Thyroid gland (tissue), 4 donors: Measurements from ENCODE around the gene ASTL.

Experiments used
- POLR2A ChIP-seq, 2 donors: fragments of 450-650 bp; IDR thresholded peaks; one replicate each; pipeline ENCODE4 v1.6.1; 2017; ENCODE audit warnings: antibody characterized with exemption in 2 of 2, mild to moderate bottlenecking in 2 of 2, moderate library complexity in 1 of 2
- TF ChIP-seq, protein P1 (sequence below), 6 experiments: fragments of 200-600 bp in 3 of 6; fragments of 450-650 bp in 3 of 6; sonication (generic) in 3 of 6; IDR thresholded peaks; one replicate each; pipeline ENCODE4 v1.5.1; 2016 to 2019; ENCODE audit warnings: antibody characterized with exemption in 6 of 6, mild to moderate bottlenecking in 2 of 6, inconsistent platforms in 1 of 6, moderate library complexity in 1 of 6

DNA sequence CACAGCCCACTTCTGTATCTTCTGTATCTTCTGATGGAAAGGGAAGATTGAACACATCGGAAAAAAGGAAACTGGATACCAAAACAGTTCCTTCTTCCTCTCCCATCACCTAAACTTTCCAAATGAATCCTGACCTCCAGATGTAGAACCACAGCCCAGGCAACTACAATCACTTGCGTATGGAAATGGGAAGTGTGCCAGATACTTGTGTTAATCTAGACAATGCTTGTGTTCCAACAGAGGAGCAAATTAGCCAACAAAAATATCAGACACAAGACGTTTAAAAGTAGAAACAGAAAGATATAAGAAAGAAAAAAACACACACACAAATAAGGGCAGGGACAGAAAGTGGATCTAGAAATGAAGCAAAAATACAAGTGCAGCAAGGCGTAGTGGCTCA, 38.4 kb upstream of the ASTL start:
- no peak for TF ChIP-seq POLR2A (IDR thresholded peaks at IDR 0.05)
- TF ChIP-seq, protein P1, sequence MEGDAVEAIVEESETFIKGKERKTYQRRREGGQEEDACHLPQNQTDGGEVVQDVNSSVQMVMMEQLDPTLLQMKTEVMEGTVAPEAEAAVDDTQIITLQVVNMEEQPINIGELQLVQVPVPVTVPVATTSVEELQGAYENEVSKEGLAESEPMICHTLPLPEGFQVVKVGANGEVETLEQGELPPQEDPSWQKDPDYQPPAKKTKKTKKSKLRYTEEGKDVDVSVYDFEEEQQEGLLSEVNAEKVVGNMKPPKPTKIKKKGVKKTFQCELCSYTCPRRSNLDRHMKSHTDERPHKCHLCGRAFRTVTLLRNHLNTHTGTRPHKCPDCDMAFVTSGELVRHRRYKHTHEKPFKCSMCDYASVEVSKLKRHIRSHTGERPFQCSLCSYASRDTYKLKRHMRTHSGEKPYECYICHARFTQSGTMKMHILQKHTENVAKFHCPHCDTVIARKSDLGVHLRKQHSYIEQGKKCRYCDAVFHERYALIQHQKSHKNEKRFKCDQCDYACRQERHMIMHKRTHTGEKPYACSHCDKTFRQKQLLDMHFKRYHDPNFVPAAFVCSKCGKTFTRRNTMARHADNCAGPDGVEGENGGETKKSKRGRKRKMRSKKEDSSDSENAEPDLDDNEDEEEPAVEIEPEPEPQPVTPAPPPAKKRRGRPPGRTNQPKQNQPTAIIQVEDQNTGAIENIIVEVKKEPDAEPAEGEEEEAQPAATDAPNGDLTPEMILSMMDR (IDR thresholded peaks at IDR 0.05), result no peak
